ENCODE data around the gene BACH2.

DNA sequence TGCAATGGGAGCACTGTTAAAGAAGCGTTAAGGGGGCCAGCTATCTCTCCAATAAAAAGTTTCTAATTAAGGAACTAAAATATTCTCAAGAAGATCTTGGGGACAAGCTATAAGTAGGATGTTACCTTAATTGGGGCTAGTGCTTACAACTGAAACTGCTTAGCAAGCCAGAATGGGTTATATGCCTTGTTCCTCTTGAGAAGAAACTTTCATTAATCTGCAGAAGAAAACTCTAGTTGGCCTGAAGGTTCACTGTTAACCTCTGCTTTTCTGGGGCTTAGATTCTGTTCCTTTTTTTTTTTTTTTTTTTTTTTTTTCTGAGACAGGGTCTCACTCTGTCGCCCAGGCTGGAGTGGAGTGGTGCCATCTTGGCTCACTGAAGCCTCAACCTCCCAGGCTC is 82.2 kb downstream of the BACH2 start:
- TF ChIP-seq, protein P1, sequence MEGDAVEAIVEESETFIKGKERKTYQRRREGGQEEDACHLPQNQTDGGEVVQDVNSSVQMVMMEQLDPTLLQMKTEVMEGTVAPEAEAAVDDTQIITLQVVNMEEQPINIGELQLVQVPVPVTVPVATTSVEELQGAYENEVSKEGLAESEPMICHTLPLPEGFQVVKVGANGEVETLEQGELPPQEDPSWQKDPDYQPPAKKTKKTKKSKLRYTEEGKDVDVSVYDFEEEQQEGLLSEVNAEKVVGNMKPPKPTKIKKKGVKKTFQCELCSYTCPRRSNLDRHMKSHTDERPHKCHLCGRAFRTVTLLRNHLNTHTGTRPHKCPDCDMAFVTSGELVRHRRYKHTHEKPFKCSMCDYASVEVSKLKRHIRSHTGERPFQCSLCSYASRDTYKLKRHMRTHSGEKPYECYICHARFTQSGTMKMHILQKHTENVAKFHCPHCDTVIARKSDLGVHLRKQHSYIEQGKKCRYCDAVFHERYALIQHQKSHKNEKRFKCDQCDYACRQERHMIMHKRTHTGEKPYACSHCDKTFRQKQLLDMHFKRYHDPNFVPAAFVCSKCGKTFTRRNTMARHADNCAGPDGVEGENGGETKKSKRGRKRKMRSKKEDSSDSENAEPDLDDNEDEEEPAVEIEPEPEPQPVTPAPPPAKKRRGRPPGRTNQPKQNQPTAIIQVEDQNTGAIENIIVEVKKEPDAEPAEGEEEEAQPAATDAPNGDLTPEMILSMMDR (IDR thresholded peaks at IDR 0.05): no peak
- no peak for TF ChIP-seq POLR2AphosphoS5 (IDR thresholded peaks at IDR 0.05)
- TF ChIP-seq POLR2A (IDR thresholded peaks at IDR 0.05): no peak
- no peak for TF ChIP-seq EP300 (IDR thresholded peaks at IDR 0.05)

All from stomach (tissue), 4 donors.